ENCODE measurements around the gene ZNF398. TPM values are rescaled to one million over a fixed set of nuclear protein-coding genes. Genes with fewer than 3 reads are reported as not detected.
A peak's percentile ranks its signal among the peaks of the same experiment; 100 is the strongest.

Gene ZNF398
- total RNA-seq, 1 donor from 2014 or later, result 14.2 TPM

DNA sequence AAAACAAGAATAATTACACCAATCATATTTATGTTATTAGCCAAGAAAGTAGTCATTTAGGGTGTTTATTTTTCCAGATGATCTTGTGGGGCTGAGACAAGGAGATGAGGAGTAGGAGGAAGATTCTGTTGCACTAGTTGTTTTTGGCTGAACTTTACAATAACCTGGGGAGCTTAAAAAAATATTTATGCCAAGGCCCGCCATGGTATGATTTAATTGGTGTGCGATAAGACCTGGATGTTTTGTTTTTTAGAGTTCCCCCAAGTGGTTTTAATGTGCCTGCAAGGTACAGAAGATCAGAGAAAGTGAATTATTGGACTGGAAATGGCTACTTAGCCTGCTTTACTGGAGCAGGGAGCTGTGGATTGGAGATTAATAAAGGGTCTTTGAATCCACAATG, 41.0 kb downstream of the ZNF398 start:
- Histone ChIP-seq H3K4me3 (ENCODE audit: low read depth, low read length) (no peak overlapping the region), H3K36me3 (ENCODE audit: control insufficient read depth, insufficient read depth, low read length) (no peaks in the 10 kb centered on the region), H3K27me3 (ENCODE audit: control insufficient read depth, insufficient read depth, low read length) (no peaks in the 10 kb centered on the region)
- DNase-seq (ENCODE audit: low read depth), result no peak
- TF ChIP-seq, protein P1, sequence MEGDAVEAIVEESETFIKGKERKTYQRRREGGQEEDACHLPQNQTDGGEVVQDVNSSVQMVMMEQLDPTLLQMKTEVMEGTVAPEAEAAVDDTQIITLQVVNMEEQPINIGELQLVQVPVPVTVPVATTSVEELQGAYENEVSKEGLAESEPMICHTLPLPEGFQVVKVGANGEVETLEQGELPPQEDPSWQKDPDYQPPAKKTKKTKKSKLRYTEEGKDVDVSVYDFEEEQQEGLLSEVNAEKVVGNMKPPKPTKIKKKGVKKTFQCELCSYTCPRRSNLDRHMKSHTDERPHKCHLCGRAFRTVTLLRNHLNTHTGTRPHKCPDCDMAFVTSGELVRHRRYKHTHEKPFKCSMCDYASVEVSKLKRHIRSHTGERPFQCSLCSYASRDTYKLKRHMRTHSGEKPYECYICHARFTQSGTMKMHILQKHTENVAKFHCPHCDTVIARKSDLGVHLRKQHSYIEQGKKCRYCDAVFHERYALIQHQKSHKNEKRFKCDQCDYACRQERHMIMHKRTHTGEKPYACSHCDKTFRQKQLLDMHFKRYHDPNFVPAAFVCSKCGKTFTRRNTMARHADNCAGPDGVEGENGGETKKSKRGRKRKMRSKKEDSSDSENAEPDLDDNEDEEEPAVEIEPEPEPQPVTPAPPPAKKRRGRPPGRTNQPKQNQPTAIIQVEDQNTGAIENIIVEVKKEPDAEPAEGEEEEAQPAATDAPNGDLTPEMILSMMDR (IDR thresholded peaks at IDR 0.05; ENCODE audit: insufficient read depth, low read length, poor library complexity, severe bottlenecking), result no peak

DNA sequence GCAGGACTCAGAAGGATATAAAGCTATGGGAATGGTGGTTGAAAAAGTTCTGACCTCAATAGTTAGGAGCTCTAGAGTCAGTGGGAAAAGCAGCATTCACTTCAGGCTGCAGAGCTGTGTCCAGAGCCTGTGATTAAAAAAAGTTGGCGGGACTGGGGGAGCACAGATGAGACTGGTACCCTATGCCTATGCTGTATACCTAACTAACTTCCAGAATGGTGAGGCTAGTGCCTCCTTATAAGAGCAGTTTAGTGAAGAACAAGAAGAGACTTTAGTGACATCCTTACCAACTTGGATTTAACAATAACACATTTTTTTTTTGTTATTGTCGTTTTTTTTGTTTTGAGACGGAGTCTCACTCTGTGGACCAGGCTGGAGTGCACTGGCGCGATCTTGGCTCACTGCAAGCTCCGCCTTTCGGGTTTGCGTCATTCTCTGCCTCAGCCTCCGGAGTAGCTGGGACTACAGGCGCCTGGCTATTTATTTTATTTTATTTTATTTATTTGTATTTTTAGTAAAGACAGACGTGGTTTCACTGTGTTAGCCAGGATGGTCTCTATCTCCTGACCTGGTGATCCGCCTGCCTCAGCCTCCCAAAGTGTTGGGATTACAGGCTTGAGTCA, 41.5 kb downstream of the ZNF398 start:
- Histone ChIP-seq H3K27me3 (ENCODE audit: control insufficient read depth, insufficient read depth, low read length) (no peaks in the 10 kb centered on the region), H3K4me3 (ENCODE audit: low read depth, low read length) (no peak overlapping the region), H3K36me3 (ENCODE audit: control insufficient read depth, insufficient read depth, low read length) (no peaks in the 10 kb centered on the region)
- TF ChIP-seq, protein P1 (IDR thresholded peaks at IDR 0.05; ENCODE audit: insufficient read depth, low read length, poor library complexity, severe bottlenecking), result no peak
- DNase-seq (ENCODE audit: low read depth), result no peak

DNA sequence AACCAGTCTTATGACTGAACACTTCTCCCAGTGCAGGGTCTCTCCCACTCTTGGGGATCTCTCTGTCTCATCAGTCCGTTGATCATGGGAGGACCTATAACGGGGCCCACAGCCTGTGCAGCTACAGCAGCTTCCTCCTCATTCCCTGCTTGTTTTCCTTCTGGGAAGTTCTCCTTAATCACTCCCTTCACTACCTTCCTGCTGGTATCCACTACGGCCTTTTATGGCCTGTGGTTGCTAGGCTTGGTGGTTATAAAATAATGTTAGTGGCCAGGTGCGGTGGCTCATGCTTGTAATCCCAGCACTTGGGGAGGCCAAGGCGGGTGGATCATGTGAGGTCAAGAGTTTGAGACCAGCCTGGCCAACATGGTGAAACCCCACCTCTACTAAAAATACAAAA, 44.6 kb downstream of the ZNF398 start:
- Histone ChIP-seq H3K4me3 (ENCODE audit: low read depth, low read length) (no peak overlapping the region), H3K27me3 (ENCODE audit: control insufficient read depth, insufficient read depth, low read length) (no peaks in the 10 kb centered on the region), H3K36me3 (ENCODE audit: control insufficient read depth, insufficient read depth, low read length) (no peaks in the 10 kb centered on the region)
- TF ChIP-seq, protein P1 (IDR thresholded peaks at IDR 0.05; ENCODE audit: insufficient read depth, low read length, poor library complexity, severe bottlenecking), result no peak
- DNase-seq (ENCODE audit: low read depth), result no peak

DNA sequence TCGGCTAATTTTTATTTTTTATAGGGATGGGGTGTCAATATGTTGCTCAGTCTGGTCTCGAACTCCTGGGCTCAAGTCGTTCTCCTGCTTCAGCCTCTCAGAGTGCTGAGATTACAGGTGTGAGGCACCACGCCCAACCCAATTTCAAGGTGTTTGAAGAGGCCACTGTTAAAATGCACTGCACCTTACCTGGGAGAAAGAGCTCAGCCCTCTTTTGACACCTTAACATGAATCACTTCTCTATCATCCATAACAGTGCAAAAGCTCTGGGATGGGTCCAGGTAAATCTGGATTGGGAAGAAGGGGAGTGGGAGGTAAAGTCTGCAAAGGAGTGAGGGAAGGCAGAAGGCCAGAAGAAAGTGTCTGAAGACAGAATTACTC, 47.5 kb downstream of the ZNF398 start:
- DNase-seq (ENCODE audit: low read depth), result no peak
- Histone ChIP-seq H3K36me3 (ENCODE audit: control insufficient read depth, insufficient read depth, low read length) (peaks cover 5% of the 10 kb centered on the region), H3K4me3 (ENCODE audit: low read depth, low read length) (no peak overlapping the region), H3K27me3 (ENCODE audit: control insufficient read depth, insufficient read depth, low read length) (no peaks in the 10 kb centered on the region)
- TF ChIP-seq, protein P1 (IDR thresholded peaks at IDR 0.05; ENCODE audit: insufficient read depth, low read length, poor library complexity, severe bottlenecking), result no peak

DNA sequence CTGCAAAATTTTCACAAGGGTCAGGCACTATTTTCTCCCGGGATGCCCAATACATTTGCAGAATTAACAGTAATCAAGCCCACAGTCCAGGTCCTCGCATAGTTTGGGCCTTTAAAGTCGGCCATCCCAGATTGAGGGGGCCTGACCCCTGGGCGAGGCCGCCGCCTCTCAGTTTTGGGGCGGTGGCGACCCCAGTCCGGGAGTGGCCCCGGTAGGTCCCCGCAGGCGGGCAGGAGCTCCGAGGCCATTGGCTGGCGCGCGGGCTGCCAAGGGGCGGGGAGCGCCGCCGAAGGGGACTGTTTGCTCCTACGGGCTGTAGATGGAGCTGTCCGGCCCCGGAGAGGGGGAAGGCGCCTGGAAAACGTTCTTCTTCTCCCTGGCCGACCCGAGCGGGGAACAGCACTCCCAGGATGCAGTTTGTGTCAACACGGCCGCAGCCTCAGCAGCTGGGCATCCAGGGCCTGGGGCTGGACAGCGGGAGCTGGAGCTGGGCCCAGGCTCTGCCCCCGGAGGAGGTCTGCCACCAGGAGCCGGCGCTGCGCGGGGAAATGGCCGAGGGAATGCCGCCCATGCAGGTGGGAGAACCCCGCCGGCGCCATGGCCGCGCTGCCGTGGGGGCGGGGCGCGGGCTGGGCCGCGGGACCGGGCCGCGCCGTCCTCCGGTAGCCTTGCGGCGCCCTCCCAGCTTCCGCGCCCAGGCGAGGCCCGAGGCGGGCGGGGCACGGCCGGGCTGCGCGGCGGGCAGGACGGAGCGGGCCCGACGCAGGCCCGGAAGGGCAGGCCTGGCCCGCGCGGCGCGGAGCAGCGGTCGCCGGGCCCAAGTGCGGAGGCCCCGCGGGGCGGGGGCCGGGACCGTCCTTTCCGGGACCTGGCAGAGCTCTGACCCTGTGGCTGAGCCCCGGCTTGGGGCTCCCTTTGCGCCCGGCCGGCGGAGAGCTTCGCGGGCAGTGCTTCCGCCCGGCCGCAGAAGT, 48.2 kb downstream of the ZNF398 start, which contains the start of gene ZNF282:
Gene ZNF282, plus strand, starts transcription at position 367 of the 971 bp plus-strand sequence. Its CDS starts 44 bp downstream, at position 411.
- TF ChIP-seq, protein P1 (IDR thresholded peaks at IDR 0.05; ENCODE audit: insufficient read depth, low read length, poor library complexity, severe bottlenecking), result peak; percentile 76
- peak; percentile 68 for DNase-seq (ENCODE audit: low read depth)
- H3K36me3 ChIP-seq (ENCODE audit: control insufficient read depth, insufficient read depth, low read length), result peaks cover 7% of the 10 kb centered on the region
- H3K27me3 ChIP-seq (ENCODE audit: control insufficient read depth, insufficient read depth, low read length), result no peaks in the 10 kb centered on the region
- peak within 1 kb of the TSS; percentile 93 for H3K4me3 ChIP-seq (ENCODE audit: low read depth, low read length)

Measured in kidney epithelial cell (primary cell).